AG04449 (cell line): Measurements from ENCODE around the gene FRMD4A.

ENCODE experiments used
- CTCF ChIA-PET: fragments of 350-600 bp; formaldehyde crosslinking; extraction: SDS; loops from one replicate; lab custom pipeline; 2021; ENCODE audit warnings: antibody characterized with exemption; lab: Yijun Ruan, JAX
- POLR2A ChIA-PET: fragments of 400-600, 350-600 bp; formaldehyde crosslinking; extraction: SDS; loops from one replicate; lab custom pipeline; 2020; ENCODE audit warnings: antibody characterized with exemption, inconsistent platforms; lab: Yijun Ruan, JAX
- DNase-seq: peaks from one replicate; pipeline ENCODE4 v3.0.0-alpha.2; 2010; ENCODE audit warnings: low read depth, low spot score
- H3K4me3 ChIP-seq: 2 replicates; pipeline ENCODE4 v1.5.1; 2011; ENCODE audit warnings: low read depth, mild to moderate bottlenecking, control low read depth, low read length
- TF ChIP-seq, protein P1 (sequence below): IDR thresholded peaks from one replicate; pipeline ENCODE4 v1.5.1; 2011; ENCODE audit warnings: mild to moderate bottlenecking, moderate library complexity, low read length, control low read depth, inconsistent platforms; ENCODE audit not compliant: insufficient read depth; ENCODE audit errors: missing control alignments

Gene FRMD4A

DNA sequence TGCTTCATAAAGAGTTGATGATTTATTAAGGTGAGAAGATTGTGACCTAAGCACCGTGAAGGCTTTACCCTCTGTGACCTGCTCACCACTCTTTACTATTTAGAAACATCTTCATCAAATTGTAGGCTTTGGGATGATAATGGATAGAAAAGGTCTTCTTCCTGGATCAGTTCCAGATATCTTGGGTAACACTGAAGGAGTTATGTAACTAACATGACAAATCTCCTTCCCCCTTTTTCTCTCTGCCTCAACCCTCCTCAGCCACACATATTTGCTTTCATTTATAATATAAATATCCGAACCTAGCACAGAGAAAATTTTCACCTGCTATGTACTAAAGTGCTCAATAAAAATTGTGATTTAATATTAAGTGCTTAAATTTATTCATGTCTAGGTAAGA is 151.5 kb downstream of the FRMD4A start:
- ChIA-PET CTCF (interaction anchor here (1.7 to 2.0 kb wide), 2 partner anchors 16 to 18 kb away, joined by 5 read pairs; no protein-coding TSS in a partner anchor), POLR2A (no interaction called here)
- TF ChIP-seq, protein P1, sequence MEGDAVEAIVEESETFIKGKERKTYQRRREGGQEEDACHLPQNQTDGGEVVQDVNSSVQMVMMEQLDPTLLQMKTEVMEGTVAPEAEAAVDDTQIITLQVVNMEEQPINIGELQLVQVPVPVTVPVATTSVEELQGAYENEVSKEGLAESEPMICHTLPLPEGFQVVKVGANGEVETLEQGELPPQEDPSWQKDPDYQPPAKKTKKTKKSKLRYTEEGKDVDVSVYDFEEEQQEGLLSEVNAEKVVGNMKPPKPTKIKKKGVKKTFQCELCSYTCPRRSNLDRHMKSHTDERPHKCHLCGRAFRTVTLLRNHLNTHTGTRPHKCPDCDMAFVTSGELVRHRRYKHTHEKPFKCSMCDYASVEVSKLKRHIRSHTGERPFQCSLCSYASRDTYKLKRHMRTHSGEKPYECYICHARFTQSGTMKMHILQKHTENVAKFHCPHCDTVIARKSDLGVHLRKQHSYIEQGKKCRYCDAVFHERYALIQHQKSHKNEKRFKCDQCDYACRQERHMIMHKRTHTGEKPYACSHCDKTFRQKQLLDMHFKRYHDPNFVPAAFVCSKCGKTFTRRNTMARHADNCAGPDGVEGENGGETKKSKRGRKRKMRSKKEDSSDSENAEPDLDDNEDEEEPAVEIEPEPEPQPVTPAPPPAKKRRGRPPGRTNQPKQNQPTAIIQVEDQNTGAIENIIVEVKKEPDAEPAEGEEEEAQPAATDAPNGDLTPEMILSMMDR, result no peak
- H3K4me3 ChIP-seq, result no peak overlapping the region
- DNase-seq, result no peak

GRCh38 chr10:14173706-14174594 is 156.8 kb downstream of the FRMD4A start:
- ChIA-PET CTCF (interaction anchor here (0.9 to 1.5 kb wide), 2 partner anchors 12 to 54 kb away, joined by 3 to 4 read pairs; no protein-coding TSS in a partner anchor), POLR2A (interaction anchor here (0.7 kb wide), 1 partner anchor 200 kb away, joined by 3 read pairs; no protein-coding TSS in a partner anchor)
- peak overlapping the region; percentile 57 for H3K4me3 ChIP-seq
- no peak for DNase-seq
- TF ChIP-seq, protein P1, result no peak

- H3K4me3 ChIP-seq, result peak overlapping the region; percentile 57
- DNase-seq, result no peak
- TF ChIP-seq, protein P1, result no peak
- POLR2A ChIA-PET, result no interaction called here
- CTCF ChIA-PET, result interaction anchor here (0.7 to 1.5 kb wide), 3 partner anchors 9 to 53 kb away, joined by 3 to 4 read pairs (median 4); no protein-coding TSS in a partner anchor
These were observed 157.4 kb downstream of the FRMD4A start for GRCh38 chr10:14173391-14173705.

DNA sequence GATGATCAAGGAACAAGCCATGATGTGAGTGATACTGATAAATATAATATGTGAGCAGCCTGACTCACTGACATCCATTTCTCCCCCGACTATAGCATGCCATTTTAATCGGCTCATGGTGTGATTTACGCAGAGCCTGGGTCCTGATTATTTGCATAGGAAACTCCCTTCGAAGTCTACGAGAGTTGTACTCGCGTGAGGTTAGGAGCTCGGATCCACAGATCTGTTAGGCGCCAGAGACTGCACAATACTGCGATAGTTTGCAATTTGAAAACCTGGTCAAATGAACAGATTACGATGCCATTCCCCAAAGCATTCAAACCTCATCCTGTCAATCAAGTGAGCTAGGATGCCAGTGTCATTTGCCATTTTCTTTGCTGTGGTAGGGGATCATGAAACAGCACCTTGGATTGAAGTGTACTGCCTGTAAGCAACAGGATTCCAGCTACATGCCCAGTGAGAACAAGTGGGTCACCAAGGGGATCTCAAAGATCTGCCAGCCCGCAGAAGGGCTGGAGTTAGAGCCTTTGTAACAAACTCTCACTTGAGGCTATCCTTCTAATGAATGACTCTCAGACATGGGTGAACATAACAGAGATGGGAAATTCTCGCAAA is 158.3 kb downstream of the FRMD4A start:
- POLR2A ChIA-PET, result no interaction called here
- DNase-seq, result no peak
- CTCF ChIA-PET, result interaction anchor here (0.7 to 1.5 kb wide), 2 partner anchors 10 to 14 kb away, joined by 4 read pairs; no protein-coding TSS in a partner anchor
- TF ChIP-seq, protein P1, result no peak
- H3K4me3 ChIP-seq, result no peak overlapping the region

GRCh38 chr10:14171336-14171735 is 159.4 kb downstream of the FRMD4A start:
- CTCF ChIA-PET, result no interaction called here
- DNase-seq, result no peak
- TF ChIP-seq, protein P1, result no peak
- H3K4me3 ChIP-seq, result no peak overlapping the region
- POLR2A ChIA-PET, result no interaction called here
